Smooth muscle cell of bladder (primary cell): Measurements from ENCODE around the gene PRAMEF6. TPM values are rescaled to one million over a fixed set of nuclear protein-coding genes. Genes with fewer than 3 reads are reported as not detected.

Source experiments
- total RNA-seq: library from RNA; depleted of rRNA; stranded (reverse); fragments of >200 nt; gene quantifications from 2 replicates; pipeline ENCODE4 v1.2.3, GENCODE V29; 2014

The PRAMEF6 gene
- not detected in 2 replicates for total RNA-seq

DNA sequence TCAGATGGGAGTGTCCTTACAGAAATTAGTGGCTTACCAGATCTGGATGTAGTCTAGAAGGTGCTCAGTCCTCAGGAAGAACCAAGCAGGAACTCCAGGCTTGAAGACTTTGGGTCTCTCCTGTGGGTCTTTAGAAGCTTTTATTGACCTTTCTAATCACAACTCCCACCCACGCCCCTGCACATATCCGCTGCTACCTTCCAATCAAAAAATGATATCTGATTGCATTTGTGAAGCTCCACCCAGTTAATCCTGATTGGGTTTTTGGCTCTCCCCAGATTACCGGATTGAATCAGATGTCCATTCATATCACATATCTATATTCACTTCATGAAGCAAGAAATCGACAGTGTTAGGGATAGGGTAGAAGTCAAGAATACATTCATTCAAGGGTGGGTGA is at the start of gene PRAMEF6:
TSS of gene PRAMEF6 (minus strand) at position 101 of the 400 bp plus-strand sequence. CDS start 5,062 bp downstream, outside the sequence.

DNA sequence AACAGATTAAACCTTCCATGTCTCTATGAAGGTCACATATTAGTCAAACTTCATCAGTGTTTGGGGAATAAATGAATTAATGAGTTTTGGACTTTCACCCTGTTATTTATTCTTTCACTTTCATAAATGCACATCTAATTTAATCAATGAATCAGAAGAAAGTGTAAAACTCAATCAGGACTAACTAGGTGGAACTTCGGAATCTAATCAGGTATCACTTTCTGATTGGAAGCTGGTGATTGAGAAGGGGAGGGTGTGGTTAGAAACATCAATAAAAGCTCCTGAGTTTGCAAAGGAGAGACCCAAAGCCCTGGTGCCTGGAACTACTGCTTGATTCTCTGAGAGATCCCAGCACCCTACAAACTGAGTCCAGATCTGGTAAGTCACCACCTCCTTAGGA is 31.1 kb downstream of the PRAMEF6 start, which contains the start of gene PRAMEF7:
TSS of gene PRAMEF7 (plus strand) at position 301 of the 400 bp plus-strand sequence. CDS start 1,083 bp downstream, outside the sequence.

DNA sequence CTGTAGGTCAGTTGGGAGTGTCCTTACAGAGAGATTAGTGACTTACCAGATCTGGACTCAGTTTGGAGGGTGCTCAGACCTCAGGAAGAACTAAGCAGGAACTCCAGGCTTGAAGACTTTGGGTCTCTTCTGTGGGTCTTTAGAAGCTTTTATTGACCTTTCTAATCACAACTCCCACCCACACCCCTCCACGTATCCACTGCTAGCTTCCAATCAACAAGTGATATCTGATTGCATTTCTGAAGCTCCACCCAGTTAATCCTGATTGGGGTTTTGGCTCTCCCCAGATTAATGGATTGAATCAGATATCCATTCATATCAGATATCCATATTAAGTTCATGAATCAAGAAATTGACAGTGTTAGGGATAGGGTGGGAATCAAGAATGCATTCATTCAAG is 49.2 kb downstream of the PRAMEF6 start, which contains the start of gene PRAMEF10:
TSS of gene PRAMEF10 (minus strand) at position 101 of the 400 bp plus-strand sequence. CDS start 2,423 bp downstream, outside the sequence.

Other genes starting within 250 kb of the PRAMEF6 start
- not detected in 2 replicates for gene AADACL3, start 231.5 kb downstream of the PRAMEF6 start, total RNA-seq
- not detected in 2 replicates for gene CFAP107, start 201.4 kb downstream of the PRAMEF6 start, total RNA-seq
- not detected in 2 replicates for gene PRAMEF12, start 173.8 kb downstream of the PRAMEF6 start, total RNA-seq
- gene PRAMEF1, start 156.2 kb downstream of the PRAMEF6 start, total RNA-seq, result not detected in 2 replicates
- not detected in 2 replicates for gene PRAMEF11, start 116.2 kb downstream of the PRAMEF6 start, total RNA-seq
- not detected in 2 replicates for gene HNRNPCL1, start 98.9 kb downstream of the PRAMEF6 start, total RNA-seq
- not detected in 2 replicates for gene PRAMEF2, start 90.5 kb downstream of the PRAMEF6 start, total RNA-seq
- gene PRAMEF4, start 61.4 kb downstream of the PRAMEF6 start, total RNA-seq, result not detected in 2 replicates
- not detected in 2 replicates for gene PRAMEF10, start 49.3 kb downstream of the PRAMEF6 start, total RNA-seq
- gene PRAMEF7, start 31.0 kb downstream of the PRAMEF6 start, total RNA-seq, result not detected in 2 replicates
- gene PRAMEF27, start 109.0 kb upstream of the PRAMEF6 start, total RNA-seq, result not detected in 2 replicates
- gene HNRNPCL3, start 113.2 kb upstream of the PRAMEF6 start, total RNA-seq, result not detected in 2 replicates
- not detected in 2 replicates for gene PRAMEF25, start 123.2 kb upstream of the PRAMEF6 start, total RNA-seq
- not detected in 2 replicates for gene HNRNPCL2, start 169.3 kb upstream of the PRAMEF6 start, total RNA-seq
- not detected in 2 replicates for gene PRAMEF26, start 208.4 kb upstream of the PRAMEF6 start, total RNA-seq
- not detected in 2 replicates for gene HNRNPCL4, start 218.1 kb upstream of the PRAMEF6 start, total RNA-seq
- gene PRAMEF9, start 224.3 kb upstream of the PRAMEF6 start, total RNA-seq, result not detected in 2 replicates